ENCODE data around the gene PCDH9.

PCDH9 gene

GRCh38 chr13:66477816-66478215 is 752.3 kb downstream of the PCDH9 start:
- no peak for TF ChIP-seq CTCF (IDR thresholded peaks at IDR 0.05; ENCODE audit: low read depth, low read length)
- DNase-seq (ENCODE audit: low read depth, low spot score), result no peak
- H3K4me3 ChIP-seq (ENCODE audit: low read depth, low read length), result no peak overlapping the region
- in situ Hi-C loops (cut with HindIII; ENCODE audit: low sequenced_read_pairs), result no loop called here

GRCh38 chr13:66475061-66475460 is 755.1 kb downstream of the PCDH9 start:
- DNase-seq (ENCODE audit: low read depth, low spot score), result no peak
- no peak for TF ChIP-seq CTCF (IDR thresholded peaks at IDR 0.05; ENCODE audit: low read depth, low read length)
- H3K4me3 ChIP-seq (ENCODE audit: low read depth, low read length), result no peak overlapping the region
- in situ Hi-C loops (cut with HindIII; ENCODE audit: low sequenced_read_pairs), result no loop called here

GRCh38 chr13:66469745-66470144 is 760.4 kb downstream of the PCDH9 start:
- H3K4me3 ChIP-seq (ENCODE audit: low read depth, low read length), result no peak overlapping the region
- in situ Hi-C loops (cut with HindIII; ENCODE audit: low sequenced_read_pairs), result no loop called here
- DNase-seq (ENCODE audit: low read depth, low spot score), result no peak
- no peak for TF ChIP-seq CTCF (IDR thresholded peaks at IDR 0.05; ENCODE audit: low read depth, low read length)

- in situ Hi-C loops (cut with HindIII; ENCODE audit: low sequenced_read_pairs), result no loop called here
- H3K4me3 ChIP-seq (ENCODE audit: low read depth, low read length), result no peak overlapping the region
- no peak for TF ChIP-seq CTCF (IDR thresholded peaks at IDR 0.05; ENCODE audit: low read depth, low read length)
- DNase-seq (ENCODE audit: low read depth, low spot score), result no peak
Measured at GRCh38 chr13:66468656-66469055, 761.5 kb downstream of the PCDH9 start.

- no peak for TF ChIP-seq CTCF (IDR thresholded peaks at IDR 0.05; ENCODE audit: low read depth, low read length)
- no peak overlapping the region for H3K4me3 ChIP-seq (ENCODE audit: low read depth, low read length)
- DNase-seq (ENCODE audit: low read depth, low spot score), result no peak
- in situ Hi-C loops (cut with HindIII; ENCODE audit: low sequenced_read_pairs), result no loop called here
Measured at GRCh38 chr13:66462187-66462586, 767.9 kb downstream of the PCDH9 start.

- TF ChIP-seq CTCF (IDR thresholded peaks at IDR 0.05; ENCODE audit: low read depth, low read length), result no peak
- no peak overlapping the region for H3K4me3 ChIP-seq (ENCODE audit: low read depth, low read length)
- in situ Hi-C loops (cut with HindIII; ENCODE audit: low sequenced_read_pairs), result no loop called here
- peak; percentile 14 for DNase-seq (ENCODE audit: low read depth, low spot score)
Measured at GRCh38 chr13:66461021-66461420, 769.1 kb downstream of the PCDH9 start.

GRCh38 chr13:66459634-66460033 is 770.5 kb downstream of the PCDH9 start:
- DNase-seq (ENCODE audit: low read depth, low spot score), result no peak
- no peak for TF ChIP-seq CTCF (IDR thresholded peaks at IDR 0.05; ENCODE audit: low read depth, low read length)
- in situ Hi-C loops (cut with HindIII; ENCODE audit: low sequenced_read_pairs), result no loop called here
- H3K4me3 ChIP-seq (ENCODE audit: low read depth, low read length), result no peak overlapping the region

Measured in astrocyte of the spinal cord (primary cell).